SK-N-MC (cell line): ENCODE measurements around the gene DSG2.

ENCODE experiments used
- EZH2 ChIP-seq: fragments of 200-600 bp; sonication (generic); IDR thresholded peaks from one replicate; pipeline ENCODE4 v1.6.1; 2017; ENCODE audit warnings: antibody characterized with exemption
- POLR2AphosphoS5 ChIP-seq: IDR thresholded peaks from 2 replicates; pipeline ENCODE4 v1.6.1; 2012; ENCODE audit warnings: mild to moderate bottlenecking, low read depth, low read length, borderline replicate concordance

DNA sequence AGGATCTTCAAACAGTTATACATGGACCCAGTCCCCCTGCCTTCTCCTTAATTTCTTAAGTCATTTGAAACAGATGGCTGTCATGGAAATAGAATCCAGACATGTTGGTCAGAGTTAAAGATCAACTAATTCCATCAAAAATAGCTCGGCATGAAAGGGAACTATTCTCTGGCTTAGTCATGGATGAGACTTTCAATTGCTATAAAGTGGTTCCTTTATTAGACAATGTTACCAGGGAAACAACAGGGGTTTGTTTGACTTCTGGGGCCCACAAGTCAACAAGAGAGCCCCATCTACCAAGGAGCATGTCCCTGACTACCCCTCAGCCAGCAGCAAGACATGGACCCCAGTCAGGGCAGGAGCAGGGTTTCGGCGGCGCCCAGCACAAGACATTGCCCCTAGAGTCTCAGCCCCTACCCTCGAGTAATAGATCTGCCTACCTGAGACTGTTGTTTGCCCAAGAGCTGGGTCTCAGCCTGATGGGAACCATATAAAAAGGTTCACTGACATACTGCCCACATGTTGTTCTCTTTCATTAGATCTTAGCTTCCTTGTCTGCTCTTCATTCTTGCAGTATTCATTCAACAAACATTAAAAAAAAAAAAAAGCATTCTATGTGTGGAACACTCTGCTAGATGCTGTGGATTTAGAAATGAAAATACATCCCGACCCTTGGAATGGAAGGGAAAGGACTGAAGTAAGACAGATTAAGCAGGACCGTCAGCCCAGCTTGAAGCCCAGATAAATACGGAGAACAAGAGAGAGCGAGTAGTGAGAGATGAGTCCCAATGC is 98.3 kb downstream of the DSG2 start:
- TF ChIP-seq POLR2AphosphoS5 (no peak), EZH2 (no peak)
